WI38 (cell line): ENCODE data around the gene NCKAP1.

Experiments used
- H3K4me3 ChIP-seq: 2 replicates; pipeline ENCODE4 v1.5.1; 2011; ENCODE audit warnings: low read depth, mild to moderate bottlenecking, control low read depth, low read length
- CTCF ChIP-seq: IDR thresholded peaks from 2 replicates; pipeline ENCODE4 v1.5.1; 2012; ENCODE audit warnings: low read depth, mild to moderate bottlenecking, control low read depth, low read length

The NCKAP1 gene

GRCh38 chr2:183028108-183028507 is 10.1 kb downstream of the NCKAP1 start:
- TF ChIP-seq CTCF = no peak
- H3K4me3 ChIP-seq = no peak overlapping the region

GRCh38 chr2:183027443-183027842 is 10.8 kb downstream of the NCKAP1 start:
- TF ChIP-seq CTCF = no peak

GRCh38 chr2:183026424-183026823 is 11.8 kb downstream of the NCKAP1 start:
- no peak for TF ChIP-seq CTCF
- H3K4me3 ChIP-seq = no peak overlapping the region

More at GRCh38 chr2:183027443-183027842, 10.8 kb downstream of the NCKAP1 start:
- H3K4me3 ChIP-seq = no peak overlapping the region

GRCh38 chr2:183025993-183026392 is 12.3 kb downstream of the NCKAP1 start:
- TF ChIP-seq CTCF = no peak
- no peak overlapping the region for H3K4me3 ChIP-seq

GRCh38 chr2:183024339-183025095 is 13.7 kb downstream of the NCKAP1 start:
- TF ChIP-seq CTCF = no peak
- H3K4me3 ChIP-seq = no peak overlapping the region

- H3K4me3 ChIP-seq = no peak overlapping the region
- no peak for TF ChIP-seq CTCF
These were observed 15.5 kb downstream of the NCKAP1 start for GRCh38 chr2:183022711-183023110.

- no peak for TF ChIP-seq CTCF
- H3K4me3 ChIP-seq = no peak overlapping the region
These were observed 16.6 kb downstream of the NCKAP1 start for GRCh38 chr2:183021613-183022012.
